NCI-H2196 (cell line): ENCODE measurements around the gene PTGFRN.
A peak's percentile ranks its signal among the peaks of the same experiment; 100 is the strongest.

Experiments used
- DNase-seq: peaks from one replicate; lab custom pipeline; 2025; ENCODE audit not compliant: unreplicated experiment; lab: John Stamatoyannopoulos, UW

The PTGFRN gene

DNA sequence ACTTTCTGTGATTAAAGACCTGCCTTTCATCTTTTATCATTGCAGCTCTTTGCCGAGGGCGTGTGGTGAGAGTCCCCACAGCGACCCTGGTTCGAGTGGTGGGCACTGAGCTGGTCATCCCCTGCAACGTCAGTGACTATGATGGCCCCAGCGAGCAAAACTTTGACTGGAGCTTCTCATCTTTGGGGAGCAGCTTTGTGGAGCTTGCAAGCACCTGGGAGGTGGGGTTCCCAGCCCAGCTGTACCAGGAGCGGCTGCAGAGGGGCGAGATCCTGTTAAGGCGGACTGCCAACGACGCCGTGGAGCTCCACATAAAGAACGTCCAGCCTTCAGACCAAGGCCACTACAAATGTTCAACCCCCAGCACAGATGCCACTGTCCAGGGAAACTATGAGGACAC, 32.0 kb downstream of the PTGFRN start:
- DNase-seq = no peak

DNA sequence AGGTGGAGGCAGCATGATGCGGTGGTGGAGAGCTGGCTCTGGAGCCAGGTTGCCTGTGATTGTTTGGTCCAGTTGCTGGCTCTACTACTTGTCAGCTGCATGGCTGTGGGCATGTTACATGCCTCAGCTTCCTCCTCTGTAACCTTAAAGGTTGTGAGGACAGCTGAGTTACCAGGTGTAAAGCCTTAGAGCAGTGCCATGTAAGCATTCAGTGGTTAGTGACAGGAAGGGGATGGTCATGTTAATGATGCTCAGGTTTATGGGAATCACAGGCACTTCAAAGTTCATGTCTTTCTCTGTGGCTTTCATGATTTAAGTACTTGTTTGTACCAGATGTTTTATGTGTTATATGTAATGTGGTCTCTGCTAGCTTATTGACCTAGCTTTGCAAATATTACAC, 32.6 kb downstream of the PTGFRN start:
- no peak for DNase-seq

DNA sequence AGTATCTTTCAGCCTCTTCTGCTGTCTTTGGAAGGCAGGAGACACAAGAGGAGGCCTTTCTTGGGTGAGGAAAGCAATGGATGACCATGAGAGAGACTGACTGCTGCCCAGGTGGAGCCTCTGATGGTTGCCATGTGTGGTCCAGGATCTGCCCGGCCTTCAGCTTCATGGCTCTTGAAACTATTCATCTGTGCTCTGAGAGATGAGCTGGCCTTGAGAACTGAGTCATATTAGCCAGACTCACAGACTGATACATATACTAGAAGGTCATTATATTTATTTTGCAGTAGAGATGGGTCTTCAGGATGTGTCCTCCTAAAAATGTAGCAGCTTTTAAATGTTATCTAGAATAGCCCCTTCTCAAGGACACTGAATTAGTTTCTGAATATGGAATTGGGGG, 33.7 kb downstream of the PTGFRN start:
- DNase-seq = no peak

DNA sequence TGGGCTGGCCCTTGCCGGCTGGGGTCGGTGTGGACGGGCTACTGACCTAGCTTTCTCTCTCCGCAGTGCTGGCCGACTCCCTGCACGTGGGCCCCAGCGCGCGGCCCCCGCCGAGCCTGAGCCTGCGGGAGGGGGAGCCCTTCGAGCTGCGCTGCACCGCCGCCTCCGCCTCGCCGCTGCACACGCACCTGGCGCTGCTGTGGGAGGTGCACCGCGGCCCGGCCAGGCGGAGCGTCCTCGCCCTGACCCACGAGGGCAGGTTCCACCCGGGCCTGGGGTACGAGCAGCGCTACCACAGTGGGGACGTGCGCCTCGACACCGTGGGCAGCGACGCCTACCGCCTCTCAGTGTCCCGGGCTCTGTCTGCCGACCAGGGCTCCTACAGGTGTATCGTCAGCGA, 34.9 kb downstream of the PTGFRN start:
- DNase-seq = no peak

DNA sequence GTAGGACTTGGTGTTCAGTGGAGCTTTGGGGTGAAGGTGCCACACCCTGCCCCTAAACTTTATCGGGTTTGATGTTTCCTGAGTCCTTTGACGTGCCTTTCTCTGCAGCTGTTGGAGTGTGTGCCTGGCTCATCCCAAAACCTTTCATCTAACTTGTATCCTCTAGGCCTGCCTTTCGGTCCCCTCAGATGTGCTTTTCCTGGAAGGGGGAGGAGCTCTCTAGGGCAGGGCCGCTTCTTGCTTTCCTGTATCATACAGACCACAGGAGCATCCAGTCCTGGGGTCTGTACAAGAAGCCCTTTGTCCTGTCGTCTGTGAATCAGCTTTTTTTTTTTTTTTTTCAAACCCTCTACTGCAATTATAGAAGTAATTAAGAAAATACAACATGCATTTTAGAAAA, 35.7 kb downstream of the PTGFRN start:
- DNase-seq = no peak

DNA sequence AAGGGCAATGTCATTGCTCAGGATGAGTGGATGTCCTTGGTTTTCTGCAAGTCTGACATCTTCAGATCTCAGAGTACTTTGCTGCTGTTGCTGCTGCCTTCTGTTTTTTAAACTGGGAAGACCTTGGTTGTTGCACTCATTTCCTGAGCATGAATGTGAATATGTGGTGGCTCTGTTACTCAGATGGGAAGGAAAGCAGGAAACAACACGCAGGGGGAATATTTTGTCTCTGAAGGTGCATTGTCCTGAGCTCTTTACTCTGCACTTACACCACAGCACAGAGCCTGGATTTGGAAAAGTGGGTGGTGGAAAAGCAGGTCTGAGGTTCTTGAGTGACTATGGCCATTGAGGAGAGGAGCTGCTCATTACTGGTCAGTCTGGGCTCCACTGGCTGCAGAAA, 36.3 kb downstream of the PTGFRN start:
- DNase-seq = no peak

DNA sequence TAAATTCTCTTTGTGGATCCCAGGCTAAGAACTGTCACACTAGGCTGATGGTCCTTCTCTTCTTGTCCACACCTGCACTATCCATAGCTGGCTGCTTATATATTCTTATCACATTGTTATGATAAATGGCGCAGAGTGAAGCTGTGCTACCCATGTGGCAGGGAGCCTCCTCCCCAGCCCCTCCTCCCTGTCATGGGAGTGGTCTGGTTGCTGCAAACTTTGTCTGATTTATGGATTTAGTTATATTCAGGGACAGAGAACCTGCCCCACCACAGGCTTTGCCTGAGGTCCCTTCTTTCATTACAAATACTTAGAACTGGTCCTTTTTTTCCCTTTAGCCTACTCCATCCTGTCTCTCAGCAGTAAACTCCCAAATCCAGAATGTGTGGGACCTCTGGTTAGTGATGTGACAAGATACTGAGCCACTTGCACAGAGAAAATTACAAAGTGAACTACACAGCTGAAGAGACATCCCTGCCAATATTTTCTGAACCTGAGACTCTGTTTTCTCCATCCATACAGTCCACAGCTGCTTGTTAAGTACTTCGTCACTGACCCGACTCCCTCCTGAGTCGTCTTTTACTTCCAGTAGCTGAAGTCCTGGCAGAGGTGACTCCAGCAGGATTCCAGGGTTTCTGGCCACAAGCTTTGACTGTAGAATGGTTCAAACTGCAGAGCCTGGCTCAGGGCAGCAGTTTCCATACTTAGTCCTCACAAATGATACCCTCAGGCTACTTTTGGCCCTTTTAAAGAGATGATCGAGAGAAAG, 37.6 kb downstream of the PTGFRN start:
- DNase-seq = no peak

DNA sequence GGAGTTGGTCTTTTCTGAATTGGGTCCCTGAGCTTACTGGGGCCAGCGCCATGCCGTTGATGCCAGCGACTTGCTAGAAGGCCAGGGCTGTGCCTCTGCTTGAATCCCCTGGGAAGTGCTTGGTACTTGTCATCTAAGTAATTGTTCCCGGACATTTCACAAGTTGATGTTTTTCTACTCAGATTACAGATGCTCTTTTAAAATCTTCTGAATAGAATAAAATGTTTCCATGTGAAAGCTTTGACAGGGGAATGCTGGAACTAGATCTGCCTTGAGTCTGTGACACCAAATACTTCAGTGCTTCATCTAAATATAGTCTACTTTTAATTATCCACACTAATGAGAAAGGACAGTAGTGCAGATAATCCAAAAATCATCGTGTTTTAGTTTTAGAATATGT, 38.3 kb downstream of the PTGFRN start:
- DNase-seq = no peak

DNA sequence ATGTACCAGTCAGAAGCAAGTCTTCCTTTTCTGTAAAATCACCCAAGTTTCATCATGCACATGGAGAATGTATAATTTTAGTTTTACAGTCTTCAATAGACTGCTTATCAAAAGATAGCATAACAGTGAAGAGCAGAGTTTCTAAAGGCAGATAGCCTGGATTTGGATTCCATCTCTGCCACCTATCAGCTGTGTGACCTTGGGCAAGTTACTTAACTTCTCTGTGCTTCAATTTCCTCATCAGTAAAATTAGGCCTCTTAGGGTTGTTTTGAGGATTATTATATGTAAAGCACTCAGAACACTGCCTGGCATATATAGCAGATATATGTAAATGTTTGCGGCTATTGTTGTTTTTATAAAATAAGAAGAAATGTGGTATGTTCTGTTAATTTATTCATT, 38.9 kb downstream of the PTGFRN start:
- no peak for DNase-seq

GRCh38 chr1:116949213-116949985, 39.7 kb downstream of the PTGFRN start:
- no peak for DNase-seq

- DNase-seq = no peak
These were observed 40.9 kb downstream of the PTGFRN start for GRCh38 chr1:116950517-116951199.

DNA sequence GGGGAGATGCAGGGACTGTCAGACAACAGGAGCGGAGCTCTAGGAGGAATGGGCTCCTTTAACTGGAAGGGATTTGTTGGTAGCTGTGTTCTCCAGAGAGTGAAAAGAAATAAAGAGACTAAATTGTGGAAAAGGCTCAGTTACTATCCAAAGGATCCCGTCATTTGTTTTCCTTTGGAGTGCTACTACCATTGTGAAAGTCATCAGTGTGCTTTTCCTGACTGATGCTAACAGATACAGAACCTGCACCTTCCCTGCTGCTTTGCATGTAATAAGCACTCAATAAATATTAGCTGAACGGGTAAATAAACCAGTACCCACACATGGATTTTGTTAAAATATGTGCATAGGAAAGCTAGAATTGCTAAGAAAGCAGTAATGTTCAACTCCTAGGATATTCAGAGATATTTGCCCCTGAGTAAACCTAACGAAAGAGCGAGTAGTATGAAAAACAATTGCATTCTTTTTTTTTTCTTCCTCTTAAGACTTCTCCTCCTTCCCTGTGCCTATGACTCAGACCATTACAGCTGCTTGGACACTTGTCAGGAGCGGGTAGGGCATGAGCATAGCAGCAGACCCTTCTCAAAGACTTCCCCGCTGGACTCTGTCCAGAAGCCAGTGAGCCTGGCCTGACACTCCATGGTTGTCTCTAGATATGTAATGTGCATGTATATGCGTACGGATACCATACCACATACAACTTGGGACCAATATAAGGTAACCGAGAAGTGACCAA, 41.7 kb downstream of the PTGFRN start:
- DNase-seq = no peak

GRCh38 chr1:116952738-116953275, 43.1 kb downstream of the PTGFRN start:
- DNase-seq = no peak

GRCh38 chr1:116954440-116954839, 44.7 kb downstream of the PTGFRN start:
- DNase-seq = no peak

GRCh38 chr1:116956378-116956777, 46.7 kb downstream of the PTGFRN start:
- peak; percentile 25 for DNase-seq

GRCh38 chr1:116957646-116958045, 47.9 kb downstream of the PTGFRN start:
- DNase-seq = no peak

GRCh38 chr1:116958110-116958509, 48.4 kb downstream of the PTGFRN start:
- no peak for DNase-seq

DNA sequence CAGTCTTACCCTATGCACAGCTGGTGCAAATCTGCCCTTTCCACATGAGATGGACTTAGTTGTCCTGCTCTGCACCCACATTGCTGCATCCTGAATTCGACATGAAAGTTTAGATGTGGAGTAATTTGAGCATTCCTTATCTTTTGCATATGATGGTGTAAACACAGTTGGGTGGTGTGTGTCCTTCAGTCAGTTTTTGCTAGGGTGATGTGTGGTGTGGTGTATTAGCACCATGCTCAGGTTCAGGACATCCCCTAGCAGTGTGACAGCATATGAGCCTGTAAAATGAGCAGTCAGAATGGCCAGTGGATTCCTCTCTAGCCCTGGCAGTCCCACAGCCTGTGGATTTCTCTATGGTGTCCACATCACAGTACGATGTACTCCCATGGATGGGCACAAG, 49.3 kb downstream of the PTGFRN start:
- no peak for DNase-seq

DNA sequence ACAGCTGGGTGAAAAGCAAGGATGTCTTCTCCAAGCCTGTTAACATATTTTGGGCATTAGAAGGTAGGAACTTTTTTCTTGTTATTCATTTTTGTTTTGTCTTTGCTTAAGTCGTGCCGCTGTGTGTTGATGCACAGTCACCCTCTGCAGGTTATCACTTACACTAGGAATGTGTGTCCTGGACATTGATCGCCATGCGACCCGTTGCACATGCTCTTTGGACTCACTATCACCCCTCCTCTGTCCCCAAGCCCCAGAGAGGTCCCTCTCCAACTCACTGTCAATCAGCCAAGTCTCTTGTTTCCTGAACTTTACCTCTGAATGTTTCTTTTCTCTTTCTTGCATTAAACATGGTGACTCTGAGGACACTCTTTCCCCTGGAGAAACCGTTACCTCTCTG, 51.9 kb downstream of the PTGFRN start:
- no peak for DNase-seq

GRCh38 chr1:116962987-116963639, 53.4 kb downstream of the PTGFRN start:
- DNase-seq = no peak

- DNase-seq = no peak
These were observed 57.1 kb downstream of the PTGFRN start for GRCh38 chr1:116966791-116967190.
